ENCODE data around the gene MFSD11. TPM values are rescaled to one million over a fixed set of nuclear protein-coding genes. Genes with fewer than 3 reads are reported as not detected.

The MFSD11 gene
- total and polyA plus RNA-seq, 2 donors from 2014 or later: 12.5 to 22.6 TPM

DNA sequence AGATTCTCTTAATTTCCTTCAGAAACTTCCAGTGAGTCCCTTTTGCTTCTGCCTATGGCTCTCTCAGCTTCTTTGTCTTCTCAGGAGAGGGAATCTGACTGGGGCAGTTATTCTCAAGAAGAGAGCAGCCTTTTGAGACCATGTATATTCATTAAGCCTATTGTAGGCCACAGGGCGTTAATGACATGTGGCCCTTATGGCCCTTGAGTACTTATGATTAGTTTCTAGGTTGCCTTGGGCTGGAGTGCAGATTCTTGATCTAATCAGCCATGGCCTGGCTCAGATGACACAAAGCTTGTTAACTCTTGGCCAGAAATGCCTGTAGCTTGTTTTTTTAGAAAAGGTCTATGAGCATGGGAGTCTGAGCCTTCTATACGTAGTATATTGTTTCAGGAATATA, 17.4 kb downstream of the MFSD11 start:
- Histone ChIP-seq H3K27ac (ENCODE audit: low read depth in 2 of 2, low read length in 2 of 2) (no peak overlapping the region), H3K36me3 (ENCODE audit: control insufficient read depth in 2 of 3, insufficient read depth in 3 of 3, low read length in 3 of 3) (peaks cover 0 to 5% (median 0%) of the 10 kb centered on the region in 3 donors), H3K9ac (ENCODE audit: low read length in 3 of 3) (no peak overlapping the region), H3K4me3 (ENCODE audit: low read length in 3 of 3) (no peak overlapping the region), H3K9me3 (ENCODE audit: control insufficient read depth in 2 of 3, insufficient read depth in 1 of 3, low read length in 3 of 3) (no peaks in the 10 kb centered on the region), H3K27me3 (ENCODE audit: control insufficient read depth, insufficient read depth, low read length) (no peaks in the 10 kb centered on the region), H3K4me1 (ENCODE audit: control insufficient read depth in 2 of 3, insufficient read depth in 2 of 3, low read depth in 1 of 3, low read length in 3 of 3) (no peaks in the 10 kb centered on the region)
- DNase-seq: no peak
- no peak for FAIRE-seq
- intact Hi-C loops (cut with DNase I): no loop called here
- TF ChIP-seq, protein P1, sequence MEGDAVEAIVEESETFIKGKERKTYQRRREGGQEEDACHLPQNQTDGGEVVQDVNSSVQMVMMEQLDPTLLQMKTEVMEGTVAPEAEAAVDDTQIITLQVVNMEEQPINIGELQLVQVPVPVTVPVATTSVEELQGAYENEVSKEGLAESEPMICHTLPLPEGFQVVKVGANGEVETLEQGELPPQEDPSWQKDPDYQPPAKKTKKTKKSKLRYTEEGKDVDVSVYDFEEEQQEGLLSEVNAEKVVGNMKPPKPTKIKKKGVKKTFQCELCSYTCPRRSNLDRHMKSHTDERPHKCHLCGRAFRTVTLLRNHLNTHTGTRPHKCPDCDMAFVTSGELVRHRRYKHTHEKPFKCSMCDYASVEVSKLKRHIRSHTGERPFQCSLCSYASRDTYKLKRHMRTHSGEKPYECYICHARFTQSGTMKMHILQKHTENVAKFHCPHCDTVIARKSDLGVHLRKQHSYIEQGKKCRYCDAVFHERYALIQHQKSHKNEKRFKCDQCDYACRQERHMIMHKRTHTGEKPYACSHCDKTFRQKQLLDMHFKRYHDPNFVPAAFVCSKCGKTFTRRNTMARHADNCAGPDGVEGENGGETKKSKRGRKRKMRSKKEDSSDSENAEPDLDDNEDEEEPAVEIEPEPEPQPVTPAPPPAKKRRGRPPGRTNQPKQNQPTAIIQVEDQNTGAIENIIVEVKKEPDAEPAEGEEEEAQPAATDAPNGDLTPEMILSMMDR (IDR thresholded peaks at IDR 0.05; ENCODE audit: borderline replicate concordance, extremely low read depth, insufficient read depth): no peak

DNA sequence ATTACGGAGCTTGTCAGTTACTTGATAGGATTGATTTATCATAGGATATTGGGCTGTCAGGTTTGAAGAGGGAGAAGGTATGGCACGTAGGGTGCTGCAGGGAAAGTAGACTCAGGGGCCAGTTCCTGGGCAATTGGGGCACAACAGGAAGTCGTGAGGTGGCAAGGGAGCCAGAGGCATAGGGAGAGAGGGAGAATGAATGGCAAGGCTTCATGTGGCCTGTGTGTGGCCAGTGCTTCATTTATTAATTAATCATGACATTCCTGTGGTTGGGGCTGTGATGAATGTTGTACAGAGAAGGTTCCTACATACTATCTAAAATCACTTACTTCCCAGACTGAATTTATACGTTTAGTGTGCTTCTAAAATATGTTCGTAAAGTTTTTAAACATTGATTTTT, 19.3 kb downstream of the MFSD11 start:
- FAIRE-seq: no peak

DNA sequence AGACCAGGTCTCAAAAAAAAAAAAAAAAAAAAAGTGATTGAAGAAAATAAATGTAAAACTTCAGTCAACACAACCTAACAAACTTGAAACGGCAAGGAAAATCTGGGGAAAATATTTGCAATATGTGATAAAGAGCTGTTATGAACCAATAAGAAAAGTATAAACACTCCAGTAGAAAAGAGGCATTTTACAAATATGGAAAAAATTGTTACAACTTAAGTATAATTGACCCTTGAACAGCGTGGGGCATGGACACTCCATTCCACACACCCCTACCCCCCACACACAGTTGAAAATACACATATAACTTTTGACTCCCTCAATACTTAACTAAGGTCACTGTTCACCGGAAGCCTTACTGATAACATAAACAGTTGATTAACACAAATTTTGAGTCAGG, 20.7 kb downstream of the MFSD11 start:
- intact Hi-C loops (cut with DNase I): no loop called here
- TF ChIP-seq, protein P1 (IDR thresholded peaks at IDR 0.05; ENCODE audit: borderline replicate concordance, extremely low read depth, insufficient read depth): no peak
- Histone ChIP-seq H3K9ac (ENCODE audit: low read length in 3 of 3) (no peak overlapping the region), H3K27ac (ENCODE audit: low read depth in 2 of 2, low read length in 2 of 2) (no peak overlapping the region), H3K9me3 (ENCODE audit: control insufficient read depth in 2 of 3, insufficient read depth in 1 of 3, low read length in 3 of 3) (no peaks in the 10 kb centered on the region), H3K36me3 (ENCODE audit: control insufficient read depth in 2 of 3, insufficient read depth in 3 of 3, low read length in 3 of 3) (peaks cover 0 to 5% (median 0%) of the 10 kb centered on the region in 3 donors), H3K4me1 (ENCODE audit: control insufficient read depth in 2 of 3, insufficient read depth in 2 of 3, low read depth in 1 of 3, low read length in 3 of 3) (no peaks in the 10 kb centered on the region), H3K4me3 (ENCODE audit: low read length in 3 of 3) (no peak overlapping the region), H3K27me3 (ENCODE audit: control insufficient read depth, insufficient read depth, low read length) (no peaks in the 10 kb centered on the region)
- DNase-seq (no peak), FAIRE-seq (no peak)

More for the DNA sequence above, 19.3 kb downstream of the MFSD11 start:
- intact Hi-C loops (cut with DNase I): no loop called here
- TF ChIP-seq, protein P1 (IDR thresholded peaks at IDR 0.05; ENCODE audit: borderline replicate concordance, extremely low read depth, insufficient read depth): no peak
- H3K4me1 ChIP-seq (ENCODE audit: control insufficient read depth in 2 of 3, insufficient read depth in 2 of 3, low read depth in 1 of 3, low read length in 3 of 3): no peaks in the 10 kb centered on the region
- no peaks in the 10 kb centered on the region for H3K9me3 ChIP-seq (ENCODE audit: control insufficient read depth in 2 of 3, insufficient read depth in 1 of 3, low read length in 3 of 3)
- H3K4me3 ChIP-seq (ENCODE audit: low read length in 3 of 3): no peak overlapping the region
- peaks cover 0 to 5% (median 0%) of the 10 kb centered on the region in 3 donors for H3K36me3 ChIP-seq (ENCODE audit: control insufficient read depth in 2 of 3, insufficient read depth in 3 of 3, low read length in 3 of 3)
- H3K9ac ChIP-seq (ENCODE audit: low read length in 3 of 3): no peak overlapping the region
- H3K27me3 ChIP-seq (ENCODE audit: control insufficient read depth, insufficient read depth, low read length): no peaks in the 10 kb centered on the region
- DNase-seq: no peak
- no peak overlapping the region for H3K27ac ChIP-seq (ENCODE audit: low read depth in 2 of 2, low read length in 2 of 2)
